Measurements from ENCODE around the gene MYRIP.

- no peak for TF ChIP-seq CTCF (IDR thresholded peaks at IDR 0.05; ENCODE audit: low read length)
- no peak for TF ChIP-seq EZH2 (IDR thresholded peaks at IDR 0.05; ENCODE audit: borderline replicate concordance, low read length)
Observed at GRCh38 chr3:39843440-39843839, 34.0 kb downstream of the MYRIP start.

Data from OCI-LY1 (cell line).